Stimulated activated memory B cell treated with anti-CD40 and anti-IgM and Interleukin-4, amounts not matched to agents 10 μg/mL and 1 μg/mL and 100 μg/mL, for 72 hours (primary cell): Measurements from ENCODE around the gene GLT6D1.

ENCODE experiments used
- ATAC-seq: fragments of 150-1000 bp; cut with Tn5 transposase; 2 replicates; pipeline ENCODE4 v1.10.0; 2021
- H3K27ac Mint-ChIP-seq: one replicate; pipeline ENCODE4 v1.8.0; 2022; ENCODE audit warnings: mild to moderate bottlenecking, mixed read lengths
- H3K27me3 Mint-ChIP-seq: one replicate; pipeline ENCODE4 v1.8.0; 2022; ENCODE audit warnings: mixed read lengths
- H3K36me3 Mint-ChIP-seq: one replicate; pipeline ENCODE4 v1.8.0; 2022; ENCODE audit warnings: mixed read lengths
- H3K4me1 Mint-ChIP-seq: one replicate; pipeline ENCODE4 v1.8.0; 2022; ENCODE audit warnings: mixed read lengths
- H3K4me3 Mint-ChIP-seq: one replicate; pipeline ENCODE4 v1.8.0; 2022; ENCODE audit warnings: mild to moderate bottlenecking, moderate library complexity, mixed read lengths
- H3K9me3 Mint-ChIP-seq: one replicate; pipeline ENCODE4 v1.8.0; 2022; ENCODE audit warnings: mixed read lengths

Gene GLT6D1

GRCh38 chr9:135577256-135577655, 62.1 kb downstream of the GLT6D1 start:
- Mint-ChIP-seq H3K9me3 (no peaks in the 10 kb centered on the region), H3K4me1 (no peaks in the 10 kb centered on the region)

GRCh38 chr9:135575995-135576631, 63.2 kb downstream of the GLT6D1 start:
- H3K4me3 Mint-ChIP-seq: no peak overlapping the region
- H3K4me1 Mint-ChIP-seq: no peaks in the 10 kb centered on the region
- no peak for ATAC-seq
- H3K9me3 Mint-ChIP-seq: no peaks in the 10 kb centered on the region
- no peak overlapping the region for H3K27ac Mint-ChIP-seq
- H3K27me3 Mint-ChIP-seq: peaks cover 13% of the 10 kb centered on the region
- no peaks in the 10 kb centered on the region for H3K36me3 Mint-ChIP-seq

More at GRCh38 chr9:135577256-135577655, 62.1 kb downstream of the GLT6D1 start:
- H3K4me3 Mint-ChIP-seq: no peak overlapping the region
- no peak overlapping the region for H3K27ac Mint-ChIP-seq
- H3K27me3 Mint-ChIP-seq: peaks cover 20% of the 10 kb centered on the region
- no peak for ATAC-seq
- no peaks in the 10 kb centered on the region for H3K36me3 Mint-ChIP-seq

- Mint-ChIP-seq H3K9me3 (no peaks in the 10 kb centered on the region), H3K4me1 (no peaks in the 10 kb centered on the region), H3K36me3 (no peaks in the 10 kb centered on the region), H3K4me3 (no peak overlapping the region), H3K27me3 (peaks cover 10% of the 10 kb centered on the region), H3K27ac (no peak overlapping the region)
- ATAC-seq: no peak
These were observed 64.4 kb downstream of the GLT6D1 start for GRCh38 chr9:135574943-135575342.

- ATAC-seq: no peak
- Mint-ChIP-seq H3K9me3 (peaks cover under 1% of the 10 kb centered on the region), H3K4me1 (no peaks in the 10 kb centered on the region), H3K36me3 (no peaks in the 10 kb centered on the region), H3K27me3 (peaks cover 10% of the 10 kb centered on the region), H3K27ac (no peak overlapping the region), H3K4me3 (no peak overlapping the region)
These were observed 65.0 kb downstream of the GLT6D1 start for GRCh38 chr9:135574331-135574730.
